NCI-H146 treated with DMSO at 0.1 percent for 48 hours (cell line): ENCODE results near the gene C11orf68.

Source experiments
- DNase-seq: peaks from one replicate; lab custom pipeline; 2025; ENCODE audit not compliant: unreplicated experiment; lab: John Stamatoyannopoulos, UW

The C11orf68 gene

GRCh38 chr11:65944767-65945166 lies 25.9 kb upstream of the C11orf68 start:
- DNase-seq: no peak

GRCh38 chr11:65944191-65944590 lies 25.3 kb upstream of the C11orf68 start:
- DNase-seq: no peak

GRCh38 chr11:65942531-65942930 lies 23.7 kb upstream of the C11orf68 start:
- DNase-seq: no peak

GRCh38 chr11:65941720-65942310 lies 23.0 kb upstream of the C11orf68 start:
- DNase-seq: no peak

GRCh38 chr11:65937766-65938165 lies 18.9 kb upstream of the C11orf68 start:
- DNase-seq: no peak

GRCh38 chr11:65934014-65934413 lies 15.2 kb upstream of the C11orf68 start:
- DNase-seq: no peak

GRCh38 chr11:65932558-65932919 lies 13.7 kb upstream of the C11orf68 start:
- DNase-seq: peak; percentile 11

GRCh38 chr11:65931773-65932557 lies 13.1 kb upstream of the C11orf68 start:
- DNase-seq: no peak

GRCh38 chr11:65928667-65929066 lies 9.8 kb upstream of the C11orf68 start:
- DNase-seq: no peak

- no peak for DNase-seq
Observed at GRCh38 chr11:65927904-65928397, 9.1 kb upstream of the C11orf68 start.

- DNase-seq: no peak
Observed at GRCh38 chr11:65925397-65925796, 6.5 kb upstream of the C11orf68 start.

GRCh38 chr11:65922565-65922964 lies 3.7 kb upstream of the C11orf68 start:
- no peak for DNase-seq

- no peak for DNase-seq
Observed at GRCh38 chr11:65921876-65922275, 3.0 kb upstream of the C11orf68 start.

GRCh38 chr11:65921033-65921555 lies 2.2 kb upstream of the C11orf68 start:
- no peak for DNase-seq

- no peak for DNase-seq
Observed at GRCh38 chr11:65920372-65920802, 1.5 kb upstream of the C11orf68 start.

- no peak for DNase-seq
Observed at GRCh38 chr11:65919573-65920371, 910 bp upstream of the C11orf68 start.

GRCh38 chr11:65919141-65919572 lies 295 bp upstream of the C11orf68 start, which contains the start of gene DRAP1:
DRAP1 (plus strand) TSS chr11:65919426; CDS start chr11:65919502, 76 bp downstream.
- peak; percentile 92 for DNase-seq

GRCh38 chr11:65917434-65918210 lies 1.2 kb downstream of the C11orf68 start:
- DNase-seq: no peak

- DNase-seq: no peak
Observed at GRCh38 chr11:65917077-65917433, 1.8 kb downstream of the C11orf68 start.

GRCh38 chr11:65916391-65916790 lies 2.5 kb downstream of the C11orf68 start:
- no peak for DNase-seq

GRCh38 chr11:65915821-65916251 lies 3.0 kb downstream of the C11orf68 start:
- DNase-seq: no peak
